ENCODE measurements around the gene ABCF2. TPM values are rescaled to one million over a fixed set of nuclear protein-coding genes. Genes with fewer than 3 reads are reported as not detected.

ABCF2 gene
- total and polyA plus RNA-seq, 2 of the 13 experiments (the other 11 are each of a cell fraction or from before 2014, with no cell fraction given) = 16.3 to 42.5 TPM

DNA sequence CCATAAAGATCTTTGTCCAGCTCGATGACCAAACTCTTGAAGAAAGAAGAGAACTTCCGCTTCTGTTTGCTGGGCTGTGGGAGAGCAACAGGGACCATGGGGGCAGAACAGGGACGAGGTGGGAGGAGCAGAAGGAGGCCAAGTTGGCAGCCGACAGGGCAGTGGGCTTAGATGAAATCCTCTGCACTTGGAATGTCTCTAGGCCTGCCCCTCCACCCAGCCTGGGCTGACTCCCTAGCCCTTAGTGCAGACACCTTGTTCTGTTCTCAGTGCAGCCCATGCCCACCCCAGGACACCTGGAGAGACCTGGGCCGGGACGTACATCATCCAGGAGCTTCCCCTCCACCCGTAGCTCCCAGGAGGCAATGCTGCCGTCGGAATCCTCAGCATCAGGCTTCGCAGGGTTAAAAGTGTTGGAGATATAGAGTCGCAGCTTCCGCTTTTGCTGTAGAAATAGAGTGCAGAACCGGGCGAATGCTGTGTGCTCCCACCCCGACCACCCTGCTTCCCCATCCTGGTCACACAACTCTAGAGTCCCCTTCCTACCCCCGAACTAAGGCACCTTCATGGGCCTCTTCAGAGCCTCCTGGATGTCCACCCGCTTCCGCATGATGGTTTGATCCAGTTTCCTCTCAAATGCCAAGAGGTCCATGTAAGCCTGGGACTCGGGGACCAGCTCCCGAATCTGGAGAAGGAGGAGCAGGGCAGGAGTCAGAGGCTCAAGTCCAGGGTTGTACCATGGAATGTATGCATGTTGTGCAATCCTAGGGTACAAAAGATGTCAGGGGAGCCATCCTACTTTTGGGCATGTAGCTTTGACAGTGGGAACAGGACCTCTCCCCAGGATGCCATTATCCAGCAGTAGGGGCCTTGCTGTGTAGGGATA, 15.4 kb upstream of the ABCF2 start (continued):
- TF ChIP-seq, protein P1, sequence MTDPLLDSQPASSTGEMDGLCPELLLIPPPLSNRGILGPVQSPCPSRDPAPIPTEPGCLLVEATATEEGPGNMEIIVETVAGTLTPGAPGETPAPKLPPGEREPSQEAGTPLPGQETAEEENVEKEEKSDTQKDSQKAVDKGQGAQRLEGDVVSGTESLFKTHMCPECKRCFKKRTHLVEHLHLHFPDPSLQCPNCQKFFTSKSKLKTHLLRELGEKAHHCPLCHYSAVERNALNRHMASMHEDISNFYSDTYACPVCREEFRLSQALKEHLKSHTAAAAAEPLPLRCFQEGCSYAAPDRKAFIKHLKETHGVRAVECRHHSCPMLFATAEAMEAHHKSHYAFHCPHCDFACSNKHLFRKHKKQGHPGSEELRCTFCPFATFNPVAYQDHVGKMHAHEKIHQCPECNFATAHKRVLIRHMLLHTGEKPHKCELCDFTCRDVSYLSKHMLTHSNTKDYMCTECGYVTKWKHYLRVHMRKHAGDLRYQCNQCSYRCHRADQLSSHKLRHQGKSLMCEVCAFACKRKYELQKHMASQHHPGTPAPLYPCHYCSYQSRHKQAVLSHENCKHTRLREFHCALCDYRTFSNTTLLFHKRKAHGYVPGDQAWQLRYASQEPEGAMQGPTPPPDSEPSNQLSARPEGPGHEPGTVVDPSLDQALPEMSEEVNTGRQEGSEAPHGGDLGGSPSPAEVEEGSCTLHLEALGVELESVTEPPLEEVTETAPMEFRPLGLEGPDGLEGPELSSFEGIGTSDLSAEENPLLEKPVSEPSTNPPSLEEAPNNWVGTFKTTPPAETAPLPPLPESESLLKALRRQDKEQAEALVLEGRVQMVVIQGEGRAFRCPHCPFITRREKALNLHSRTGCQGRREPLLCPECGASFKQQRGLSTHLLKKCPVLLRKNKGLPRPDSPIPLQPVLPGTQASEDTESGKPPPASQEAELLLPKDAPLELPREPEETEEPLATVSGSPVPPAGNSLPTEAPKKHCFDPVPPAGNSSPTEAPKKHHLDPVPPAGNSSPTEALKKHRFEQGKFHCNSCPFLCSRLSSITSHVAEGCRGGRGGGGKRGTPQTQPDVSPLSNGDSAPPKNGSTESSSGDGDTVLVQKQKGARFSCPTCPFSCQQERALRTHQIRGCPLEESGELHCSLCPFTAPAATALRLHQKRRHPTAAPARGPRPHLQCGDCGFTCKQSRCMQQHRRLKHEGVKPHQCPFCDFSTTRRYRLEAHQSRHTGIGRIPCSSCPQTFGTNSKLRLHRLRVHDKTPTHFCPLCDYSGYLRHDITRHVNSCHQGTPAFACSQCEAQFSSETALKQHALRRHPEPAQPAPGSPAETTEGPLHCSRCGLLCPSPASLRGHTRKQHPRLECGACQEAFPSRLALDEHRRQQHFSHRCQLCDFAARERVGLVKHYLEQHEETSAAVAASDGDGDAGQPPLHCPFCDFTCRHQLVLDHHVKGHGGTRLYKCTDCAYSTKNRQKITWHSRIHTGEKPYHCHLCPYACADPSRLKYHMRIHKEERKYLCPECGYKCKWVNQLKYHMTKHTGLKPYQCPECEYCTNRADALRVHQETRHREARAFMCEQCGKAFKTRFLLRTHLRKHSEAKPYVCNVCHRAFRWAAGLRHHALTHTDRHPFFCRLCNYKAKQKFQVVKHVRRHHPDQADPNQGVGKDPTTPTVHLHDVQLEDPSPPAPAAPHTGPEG (CRISPR knock-in tag; IDR thresholded peaks at IDR 0.05) = no peak
- TF ChIP-seq KLF15 (CRISPR knock-in tag; IDR thresholded peaks at IDR 0.05; ENCODE audit: borderline replicate concordance) = no peak
- TF ChIP-seq SCMH1 (CRISPR knock-in tag; IDR thresholded peaks at IDR 0.05; ENCODE audit: borderline replicate concordance) = no peak
- TF ChIP-seq, protein P2, sequence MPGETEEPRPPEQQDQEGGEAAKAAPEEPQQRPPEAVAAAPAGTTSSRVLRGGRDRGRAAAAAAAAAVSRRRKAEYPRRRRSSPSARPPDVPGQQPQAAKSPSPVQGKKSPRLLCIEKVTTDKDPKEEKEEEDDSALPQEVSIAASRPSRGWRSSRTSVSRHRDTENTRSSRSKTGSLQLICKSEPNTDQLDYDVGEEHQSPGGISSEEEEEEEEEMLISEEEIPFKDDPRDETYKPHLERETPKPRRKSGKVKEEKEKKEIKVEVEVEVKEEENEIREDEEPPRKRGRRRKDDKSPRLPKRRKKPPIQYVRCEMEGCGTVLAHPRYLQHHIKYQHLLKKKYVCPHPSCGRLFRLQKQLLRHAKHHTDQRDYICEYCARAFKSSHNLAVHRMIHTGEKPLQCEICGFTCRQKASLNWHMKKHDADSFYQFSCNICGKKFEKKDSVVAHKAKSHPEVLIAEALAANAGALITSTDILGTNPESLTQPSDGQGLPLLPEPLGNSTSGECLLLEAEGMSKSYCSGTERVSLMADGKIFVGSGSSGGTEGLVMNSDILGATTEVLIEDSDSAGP (CRISPR knock-in tag; IDR thresholded peaks at IDR 0.05; ENCODE audit: borderline replicate concordance) = peak; percentile 29; the same call in 1 of the 2 replicates
- peak; percentile 32; the same call in 1 of the 2 replicates for TF ChIP-seq SP5 (CRISPR knock-in tag; IDR thresholded peaks at IDR 0.05; ENCODE audit: borderline replicate concordance, low read depth)
- no peak for TF ChIP-seq SMAD1 (CRISPR knock-in tag; IDR thresholded peaks at IDR 0.05; ENCODE audit: borderline replicate concordance, low read depth)
- TF ChIP-seq, protein P3, sequence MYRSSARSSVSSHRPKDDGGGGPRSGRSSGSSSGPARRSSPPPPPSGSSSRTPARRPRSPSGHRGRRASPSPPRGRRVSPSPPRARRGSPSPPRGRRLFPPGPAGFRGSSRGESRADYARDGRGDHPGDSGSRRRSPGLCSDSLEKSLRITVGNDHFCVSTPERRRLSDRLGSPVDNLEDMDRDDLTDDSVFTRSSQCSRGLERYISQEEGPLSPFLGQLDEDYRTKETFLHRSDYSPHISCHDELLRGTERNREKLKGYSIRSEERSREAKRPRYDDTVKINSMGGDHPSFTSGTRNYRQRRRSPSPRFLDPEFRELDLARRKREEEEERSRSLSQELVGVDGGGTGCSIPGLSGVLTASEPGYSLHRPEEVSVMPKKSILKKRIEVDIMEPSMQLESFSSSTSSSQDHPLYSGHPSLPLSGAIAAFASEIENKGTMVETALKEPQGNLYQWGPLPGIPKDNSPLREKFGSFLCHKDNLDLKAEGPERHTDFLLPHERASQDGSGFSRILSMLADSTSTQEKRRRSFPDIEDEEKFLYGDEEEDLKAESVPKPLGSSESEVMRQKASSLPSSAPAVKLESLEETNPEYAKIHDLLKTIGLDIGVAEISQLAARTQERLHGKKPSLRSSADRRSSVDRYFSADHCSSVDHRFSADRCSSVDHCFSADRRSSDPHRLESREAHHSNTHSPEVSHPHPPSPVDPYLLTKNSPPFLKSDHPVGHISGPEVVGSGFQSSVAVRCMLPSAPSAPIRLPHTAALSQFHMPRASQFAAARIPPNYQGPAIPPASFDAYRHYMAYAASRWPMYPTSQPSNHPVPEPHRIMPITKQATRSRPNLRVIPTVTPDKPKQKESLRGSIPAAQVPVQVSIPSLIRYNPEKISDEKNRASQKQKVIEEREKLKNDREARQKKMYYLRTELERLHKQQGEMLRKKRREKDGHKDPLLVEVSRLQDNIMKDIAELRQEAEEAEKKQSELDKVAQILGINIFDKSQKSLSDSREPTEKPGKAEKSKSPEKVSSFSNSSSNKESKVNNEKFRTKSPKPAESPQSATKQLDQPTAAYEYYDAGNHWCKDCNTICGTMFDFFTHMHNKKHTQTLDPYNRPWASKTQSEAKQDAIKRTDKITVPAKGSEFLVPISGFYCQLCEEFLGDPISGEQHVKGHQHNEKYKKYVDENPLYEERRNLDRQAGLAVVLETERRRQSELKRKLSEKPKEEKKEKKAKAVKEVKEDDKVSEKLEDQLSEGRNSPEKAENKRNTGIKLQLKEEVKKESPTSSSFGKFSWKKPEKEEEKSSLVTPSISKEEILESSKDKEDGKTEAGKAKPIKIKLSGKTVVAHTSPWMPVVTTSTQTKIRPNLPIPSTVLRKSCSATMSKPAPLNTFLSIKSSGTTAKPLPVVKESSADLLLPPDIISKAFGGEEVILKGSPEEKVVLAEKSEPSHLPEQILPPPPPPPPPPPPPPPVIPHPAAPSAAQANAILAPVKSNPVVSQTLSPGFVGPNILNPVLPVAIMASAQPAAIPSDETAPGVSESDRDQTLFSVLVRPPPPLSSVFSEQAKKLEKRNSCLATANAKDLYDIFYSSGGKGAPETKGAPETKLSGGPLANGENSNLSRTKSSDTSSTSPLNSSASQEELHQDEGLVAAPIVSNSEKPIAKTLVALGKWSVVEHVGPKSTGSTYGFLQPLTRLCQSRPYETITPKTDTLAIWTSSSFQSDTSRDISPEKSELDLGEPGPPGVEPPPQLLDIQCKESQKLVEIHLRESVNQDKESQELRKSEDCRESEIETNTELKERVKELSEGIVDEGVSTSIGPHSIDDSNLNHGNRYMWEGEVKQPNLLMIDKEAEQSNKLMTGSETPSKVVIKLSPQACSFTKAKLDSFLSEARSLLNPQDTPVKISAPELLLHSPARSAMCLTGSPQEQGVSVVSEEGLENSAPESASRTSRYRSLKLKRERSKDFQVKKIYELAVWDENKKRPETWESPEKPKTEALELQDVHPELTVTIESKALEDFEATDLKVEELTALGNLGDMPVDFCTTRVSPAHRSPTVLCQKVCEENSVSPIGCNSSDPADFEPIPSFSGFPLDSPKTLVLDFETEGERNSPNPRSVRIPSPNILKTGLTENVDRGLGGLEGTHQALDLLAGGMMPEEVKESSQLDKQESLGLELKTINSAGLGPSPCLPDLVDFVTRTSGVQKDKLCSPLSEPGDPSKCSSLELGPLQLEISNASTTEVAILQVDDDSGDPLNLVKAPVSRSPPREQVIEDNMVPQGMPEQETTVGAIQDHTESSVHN (CRISPR knock-in tag; IDR thresholded peaks at IDR 0.05) = no peak
- peak; percentile 83 for TF ChIP-seq CEBPB (IDR thresholded peaks at IDR 0.05; ENCODE audit: borderline replicate concordance, low read depth, low read length)
- TF ChIP-seq ZNF33A (CRISPR knock-in tag; IDR thresholded peaks at IDR 0.05; ENCODE audit: borderline replicate concordance) = no peak
- no peak for TF ChIP-seq ZBTB7B (CRISPR knock-in tag; IDR thresholded peaks at IDR 0.05)
- TF ChIP-seq POLR2G (IDR thresholded peaks at IDR 0.05; ENCODE audit: low read depth, low read length) = 0 out of 2 replicates have a peak, but pooled peaks have one; percentile 33
